Occipital lobe (tissue), 2 donors: ENCODE data around the gene BMP4. TPM values are rescaled to one million over a fixed set of nuclear protein-coding genes. Genes with fewer than 3 reads are reported as not detected.
"Not testable (repeated sequence)": the region's sequence is repeated elsewhere in the genome, so short reads cannot be mapped to it uniquely, and the experiment has no call there.

ENCODE experiments used
- DNase-seq: peaks from one replicate; lab custom pipeline; 2025; lab: John Stamatoyannopoulos, UW
- total RNA-seq: library from RNA; depleted of rRNA; stranded (reverse); fragments of >200 nt; gene quantifications from one replicate; pipeline ENCODE4 v1.2.3, GENCODE V29; 2014

BMP4 gene
- total RNA-seq: 1.2 TPM

DNA sequence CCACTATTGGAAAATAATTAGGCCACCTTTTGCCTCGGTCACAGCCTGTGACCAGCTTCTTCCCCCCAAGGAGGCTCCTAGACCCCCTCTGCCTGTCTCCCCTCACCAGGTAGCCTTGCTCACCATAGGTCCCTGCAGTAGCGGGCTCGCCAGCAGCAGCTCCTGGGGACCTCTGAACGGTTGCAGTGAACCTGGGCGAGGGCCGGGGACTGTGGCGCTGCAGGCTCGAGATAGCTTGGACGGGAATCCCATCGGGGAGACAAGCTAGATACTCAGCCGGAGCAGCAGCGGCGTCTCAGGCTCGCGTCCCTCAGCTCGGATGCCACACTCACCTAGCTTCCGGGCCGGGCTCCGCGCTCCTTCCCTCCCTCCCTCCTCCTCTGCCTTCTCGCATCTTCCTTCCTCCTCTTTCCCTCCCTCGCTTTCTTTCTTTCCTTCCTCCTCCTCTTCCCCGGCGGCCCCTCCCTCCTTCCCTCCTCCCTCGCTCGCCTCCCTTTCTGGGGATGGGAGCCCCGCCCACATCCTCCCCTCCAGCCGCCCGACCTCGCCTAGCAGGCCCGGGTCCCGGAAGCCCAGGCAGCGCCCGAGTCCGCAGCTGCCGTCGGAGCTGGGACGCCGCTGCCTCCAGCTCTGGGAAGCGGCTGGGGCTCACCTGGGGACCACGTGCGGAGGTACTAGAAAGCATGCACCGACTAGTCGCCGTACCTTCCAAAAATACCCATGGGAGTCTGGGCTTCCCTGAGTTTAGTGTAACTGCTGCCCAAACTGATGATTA lies at the start of gene BMP4:
TSS of gene BMP4 (minus strand) at position 399 of the 775 bp plus-strand sequence. CDS start 4,603 bp downstream, outside the sequence.
- DNase-seq: no peak

DNA sequence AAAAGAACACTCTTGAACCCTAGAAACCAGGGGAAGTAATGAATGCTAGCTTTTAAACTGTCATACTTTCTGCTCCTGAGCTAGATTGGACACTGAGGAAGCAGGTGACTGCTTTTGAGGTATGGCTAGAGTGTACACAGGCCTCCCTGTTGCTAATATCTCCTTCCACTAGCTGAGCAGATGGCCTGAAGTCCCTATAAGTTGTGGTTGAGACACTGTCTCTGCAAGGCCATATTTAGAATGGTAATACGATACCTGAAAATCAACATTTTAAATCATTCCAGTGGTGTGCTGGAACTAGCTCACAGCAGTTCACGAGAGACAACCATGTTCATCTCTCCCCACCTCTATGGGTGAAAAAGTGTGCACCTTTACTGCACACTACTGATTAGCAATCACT lies 46.4 kb upstream of the BMP4 start:
- no peak for DNase-seq

DNA sequence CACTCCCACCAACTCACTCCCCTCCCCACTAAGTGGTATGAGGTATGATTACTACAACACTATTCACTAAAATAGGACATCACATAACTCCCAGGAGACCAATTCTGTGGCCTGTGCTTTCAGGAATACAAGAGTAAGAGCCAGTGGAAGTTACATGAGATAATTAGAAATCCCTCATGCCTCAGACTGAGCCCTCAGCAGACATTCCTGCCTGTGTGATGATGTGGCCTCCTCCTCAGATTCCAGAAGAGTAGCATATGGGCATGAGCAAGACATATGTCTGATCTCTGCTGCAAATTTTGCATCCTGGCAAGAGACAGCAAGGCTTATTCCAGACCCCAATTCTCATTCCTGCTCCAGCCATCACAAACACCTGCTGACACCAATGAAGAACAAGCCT lies 46.0 kb upstream of the BMP4 start:
- no peak for DNase-seq

DNA sequence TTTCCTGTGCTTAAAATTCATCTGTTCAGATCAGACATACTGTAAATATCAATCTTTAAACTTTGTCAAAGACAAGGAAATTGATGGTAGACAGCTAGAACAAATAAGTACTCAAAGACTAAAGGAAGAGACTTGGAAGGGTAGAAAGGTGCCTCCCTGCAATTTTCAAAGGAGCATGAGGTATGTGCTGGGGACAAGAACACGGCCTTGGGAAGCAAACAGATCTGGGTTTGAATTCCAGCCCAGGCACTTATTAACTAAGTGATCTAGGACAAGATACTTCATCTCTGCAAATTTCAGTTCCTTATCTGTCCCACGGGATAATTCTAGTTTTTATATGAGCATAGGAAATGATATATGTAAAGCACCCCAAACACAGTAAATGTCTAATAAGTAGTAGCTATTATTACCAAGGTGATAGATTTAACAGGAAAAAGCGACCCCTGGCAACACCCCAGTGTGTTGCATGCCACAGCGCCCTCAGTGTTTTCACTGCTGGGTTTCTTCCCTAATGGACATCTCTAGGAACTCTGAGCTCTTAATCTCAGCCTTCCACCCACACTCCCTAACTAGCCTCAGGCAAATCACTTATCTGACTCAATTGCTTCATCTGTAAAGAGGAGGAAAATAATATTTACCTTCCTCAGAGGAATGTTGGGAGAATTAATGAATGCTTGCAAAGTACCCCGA lies 44.7 kb upstream of the BMP4 start:
- no peak for DNase-seq

DNA sequence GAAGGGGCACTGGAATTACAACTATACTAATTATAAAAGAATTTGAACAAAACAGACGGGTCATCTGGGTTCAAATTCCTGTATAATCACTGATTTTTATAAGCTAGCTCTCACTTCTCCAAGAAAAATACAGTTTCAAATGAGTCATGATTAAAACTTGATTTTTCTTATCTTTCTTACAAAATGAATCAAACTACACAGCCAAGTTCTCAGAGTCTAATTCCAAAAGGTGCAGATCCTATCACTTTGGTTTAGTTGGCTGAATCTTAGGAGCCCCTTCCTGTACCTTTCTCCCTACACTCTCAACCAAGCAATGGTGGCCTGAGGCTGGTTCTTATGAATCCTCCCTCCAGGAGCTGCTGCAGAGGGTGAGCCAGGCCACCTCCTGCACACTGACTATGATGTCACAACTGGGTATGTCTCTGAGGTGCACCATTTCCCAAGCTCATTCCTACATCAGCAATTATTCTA lies 43.8 kb upstream of the BMP4 start:
- no peak for DNase-seq

GRCh38 chr14:53999061-53999488 lies 42.5 kb upstream of the BMP4 start:
- no peak for DNase-seq

GRCh38 chr14:53996041-53996440 lies 39.4 kb upstream of the BMP4 start:
- no peak for DNase-seq

- DNase-seq: no peak
Observed at GRCh38 chr14:53993920-53994607, 37.4 kb upstream of the BMP4 start.

GRCh38 chr14:53990978-53991377 lies 34.4 kb upstream of the BMP4 start:
- DNase-seq: no peak

GRCh38 chr14:53986718-53987117 lies 30.1 kb upstream of the BMP4 start:
- not testable (repeated sequence) for DNase-seq

GRCh38 chr14:53984958-53985357 lies 28.3 kb upstream of the BMP4 start:
- not testable (repeated sequence) for DNase-seq

- no peak for DNase-seq
Observed at GRCh38 chr14:53983112-53983511, 26.5 kb upstream of the BMP4 start.

GRCh38 chr14:53982546-53982945 lies 25.9 kb upstream of the BMP4 start:
- DNase-seq: no peak

DNA sequence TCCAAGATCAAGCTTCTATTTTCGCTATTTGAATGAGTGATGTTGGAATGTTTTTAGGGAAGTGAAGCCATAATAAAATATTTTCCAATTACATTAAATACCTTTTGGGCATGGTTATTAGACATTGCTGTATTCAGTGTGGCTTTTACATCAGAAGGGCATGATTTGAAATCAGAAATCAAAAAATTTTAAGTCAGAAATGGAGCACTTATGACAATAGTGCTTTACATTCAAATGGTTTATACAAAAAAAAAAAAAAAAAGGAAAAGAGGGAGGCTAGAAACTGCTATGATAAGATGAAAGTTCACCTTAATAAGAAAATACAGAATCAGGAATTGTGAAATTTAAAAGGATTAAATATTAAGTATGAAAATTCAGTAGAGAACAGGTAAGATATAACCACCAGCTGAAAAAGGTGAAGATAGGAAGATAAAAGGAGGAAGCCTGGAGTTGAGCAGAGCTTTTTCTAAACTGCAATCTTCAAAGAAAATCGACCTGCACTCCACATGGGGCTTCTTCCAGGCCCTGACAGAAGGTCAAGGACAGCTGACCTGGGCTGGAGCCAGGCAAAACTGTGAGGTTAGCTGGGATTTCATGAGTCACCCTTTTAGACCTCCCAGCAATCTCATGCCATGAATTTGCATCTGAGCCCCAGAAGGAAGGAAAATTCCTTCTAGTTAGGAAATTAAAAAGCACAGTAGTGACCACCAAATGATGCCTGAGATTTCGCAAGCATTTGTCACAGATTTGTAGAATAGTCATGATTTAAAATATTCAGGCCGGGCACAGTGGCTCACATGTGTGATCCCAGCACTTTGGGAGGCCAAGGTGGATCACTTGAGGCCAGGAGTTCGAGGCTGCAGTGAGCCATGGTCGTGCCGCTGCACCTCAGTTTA lies 23.4 kb upstream of the BMP4 start:
- DNase-seq: no peak

GRCh38 chr14:53979113-53979681 lies 22.6 kb upstream of the BMP4 start:
- no peak for DNase-seq

DNA sequence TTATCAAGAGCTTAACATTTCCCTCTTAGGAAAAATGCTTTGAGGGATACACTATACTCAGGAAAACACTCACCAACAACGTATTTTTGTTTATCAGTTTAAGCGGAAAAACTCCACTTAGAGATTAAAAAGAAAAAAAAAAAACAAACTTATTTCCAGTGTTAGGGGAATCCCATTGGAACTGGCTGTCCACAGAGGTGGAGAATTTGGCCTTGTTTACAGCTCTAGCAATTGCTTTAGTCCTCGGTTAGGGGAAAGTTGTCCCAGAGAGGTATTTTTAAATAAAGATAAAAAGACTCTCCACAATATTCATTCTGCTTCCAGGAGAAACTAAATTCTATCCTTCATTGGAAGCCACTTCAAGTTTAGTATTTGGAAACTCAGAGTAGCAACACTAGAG lies 21.6 kb upstream of the BMP4 start:
- no peak for DNase-seq

- DNase-seq: no peak
Observed at GRCh38 chr14:53975444-53975843, 18.8 kb upstream of the BMP4 start.

DNA sequence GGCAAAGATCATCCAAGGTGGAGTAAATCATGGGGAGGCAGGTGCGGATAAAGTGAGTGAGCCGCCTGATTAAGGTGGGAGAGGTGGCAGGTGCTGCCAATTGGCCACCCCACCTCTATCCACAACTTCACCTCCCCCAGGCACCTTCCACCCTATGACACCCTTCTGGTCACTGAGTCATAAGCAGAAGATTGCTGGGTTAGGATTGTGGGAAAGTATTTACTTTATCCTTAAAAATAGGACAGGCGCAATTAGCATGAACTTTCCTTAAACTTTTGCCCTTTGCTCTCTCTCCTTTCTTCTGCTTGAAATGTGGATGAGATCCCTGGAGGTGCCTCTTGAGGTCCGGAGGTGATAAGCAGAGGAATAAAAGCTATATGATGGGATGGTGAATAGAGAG lies 14.9 kb upstream of the BMP4 start:
- DNase-seq: no peak

DNA sequence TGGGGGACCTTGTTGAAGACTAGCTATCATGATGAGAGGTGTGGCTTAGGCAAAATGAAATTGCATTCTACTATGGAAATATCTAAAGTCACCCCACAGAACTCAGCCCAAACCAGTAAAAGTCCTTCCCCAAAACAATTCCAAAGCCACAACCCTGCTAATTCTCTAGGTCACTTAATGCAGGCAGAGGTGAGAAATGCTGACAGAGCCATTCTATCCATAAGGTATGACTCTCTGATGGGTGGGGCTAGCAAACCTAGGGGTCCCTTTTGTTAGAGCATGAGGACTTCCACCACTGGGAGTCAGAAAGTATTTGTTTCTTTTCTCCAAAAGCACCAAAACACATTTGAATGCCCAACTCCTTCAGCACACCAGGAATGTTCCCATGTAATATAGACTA lies 12.7 kb upstream of the BMP4 start:
- no peak for DNase-seq

GRCh38 chr14:53968726-53969125 lies 12.1 kb upstream of the BMP4 start:
- no peak for DNase-seq

DNA sequence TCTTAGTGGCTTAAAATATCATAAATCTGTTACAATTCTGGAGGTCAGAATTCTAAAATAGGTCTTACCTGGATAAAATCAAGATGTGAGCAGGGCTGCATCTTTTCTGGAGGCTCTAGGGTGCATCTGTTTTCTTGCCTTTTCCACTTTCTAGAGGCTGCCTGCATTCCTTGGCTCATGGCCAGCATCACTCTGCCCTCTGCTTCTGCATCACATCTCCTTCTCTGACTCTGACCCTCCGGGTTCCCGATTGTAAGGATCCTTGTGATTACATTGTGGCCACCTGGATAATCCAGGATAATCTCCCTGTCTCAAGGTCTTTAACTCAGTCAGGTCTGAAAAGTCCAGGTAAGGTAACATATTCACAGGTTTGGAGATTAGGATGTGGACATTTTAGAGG lies 11.0 kb upstream of the BMP4 start:
- no peak for DNase-seq
